SIG-M5 treated with dmso at 0.1 percent for 504 hours (cell line): Measurements from ENCODE around the gene PNPLA5.
"Not testable (repeated sequence)": the region's sequence is repeated elsewhere in the genome, so short reads cannot be mapped to it uniquely, and the experiment has no call there.

Experiments used
- DNase-seq: peaks from one replicate; lab custom pipeline; 2025; ENCODE audit not compliant: unreplicated experiment; lab: John Stamatoyannopoulos, UW

PNPLA5 gene

GRCh38 chr22:43891360-43892182 is at the start of gene PNPLA5:
Gene PNPLA5, minus strand, starts transcription at chr22:43892013. Its CDS starts 133 bp downstream, at chr22:43891880.
- DNase-seq = no peak

GRCh38 chr22:43941449-43941848 is 49.6 kb upstream of the PNPLA5 start:
- DNase-seq = no peak

- no peak for DNase-seq
These were observed 40.0 kb upstream of the PNPLA5 start for GRCh38 chr22:43931771-43932170.

- no peak for DNase-seq
These were observed 37.1 kb upstream of the PNPLA5 start for GRCh38 chr22:43928908-43929307.

- peak; percentile 57 for DNase-seq
These were observed 36.7 kb upstream of the PNPLA5 start for GRCh38 chr22:43928468-43928867.

- no peak for DNase-seq
These were observed 34.5 kb upstream of the PNPLA5 start for GRCh38 chr22:43926349-43926710.

- DNase-seq = no peak
These were observed 33.9 kb upstream of the PNPLA5 start for GRCh38 chr22:43925433-43926348.

- no peak for DNase-seq
These were observed 33.1 kb upstream of the PNPLA5 start for GRCh38 chr22:43924877-43925276.

- peak; percentile 59 for DNase-seq
These were observed 32.0 kb upstream of the PNPLA5 start, which contains the start of gene PNPLA3 for GRCh38 chr22:43923631-43924464. Gene PNPLA3, plus strand, starts transcription at chr22:43923805. Its CDS starts 107 bp downstream, at chr22:43923912.

- DNase-seq = no peak
These were observed 31.4 kb upstream of the PNPLA5 start for GRCh38 chr22:43923191-43923590.

GRCh38 chr22:43922123-43922522 is 30.3 kb upstream of the PNPLA5 start:
- no peak for DNase-seq

GRCh38 chr22:43921370-43921769 is 29.6 kb upstream of the PNPLA5 start:
- DNase-seq = no peak

GRCh38 chr22:43919106-43919973 is 27.5 kb upstream of the PNPLA5 start:
- no peak for DNase-seq

GRCh38 chr22:43917521-43917920 is 25.7 kb upstream of the PNPLA5 start:
- no peak for DNase-seq

GRCh38 chr22:43911351-43911750 is 19.5 kb upstream of the PNPLA5 start:
- DNase-seq = no peak

- no peak for DNase-seq
These were observed 18.4 kb upstream of the PNPLA5 start for GRCh38 chr22:43910178-43910695.

- no peak for DNase-seq
These were observed 17.9 kb upstream of the PNPLA5 start for GRCh38 chr22:43909708-43910107.

- no peak for DNase-seq
These were observed 13.9 kb upstream of the PNPLA5 start for GRCh38 chr22:43905681-43906080.

GRCh38 chr22:43904412-43904811 is 12.6 kb upstream of the PNPLA5 start:
- DNase-seq = not testable (repeated sequence)

GRCh38 chr22:43903033-43903432 is 11.2 kb upstream of the PNPLA5 start:
- not testable (repeated sequence) for DNase-seq
